GM19193 (cell line): ENCODE results near the gene PKM.

Experiments
- POLR2A ChIP-seq: IDR thresholded peaks from 4 replicates; pipeline ENCODE4 v1.6.1; 2011; ENCODE audit not compliant: insufficient read depth, insufficient read length; ENCODE audit errors: extremely low read depth

Gene PKM

DNA sequence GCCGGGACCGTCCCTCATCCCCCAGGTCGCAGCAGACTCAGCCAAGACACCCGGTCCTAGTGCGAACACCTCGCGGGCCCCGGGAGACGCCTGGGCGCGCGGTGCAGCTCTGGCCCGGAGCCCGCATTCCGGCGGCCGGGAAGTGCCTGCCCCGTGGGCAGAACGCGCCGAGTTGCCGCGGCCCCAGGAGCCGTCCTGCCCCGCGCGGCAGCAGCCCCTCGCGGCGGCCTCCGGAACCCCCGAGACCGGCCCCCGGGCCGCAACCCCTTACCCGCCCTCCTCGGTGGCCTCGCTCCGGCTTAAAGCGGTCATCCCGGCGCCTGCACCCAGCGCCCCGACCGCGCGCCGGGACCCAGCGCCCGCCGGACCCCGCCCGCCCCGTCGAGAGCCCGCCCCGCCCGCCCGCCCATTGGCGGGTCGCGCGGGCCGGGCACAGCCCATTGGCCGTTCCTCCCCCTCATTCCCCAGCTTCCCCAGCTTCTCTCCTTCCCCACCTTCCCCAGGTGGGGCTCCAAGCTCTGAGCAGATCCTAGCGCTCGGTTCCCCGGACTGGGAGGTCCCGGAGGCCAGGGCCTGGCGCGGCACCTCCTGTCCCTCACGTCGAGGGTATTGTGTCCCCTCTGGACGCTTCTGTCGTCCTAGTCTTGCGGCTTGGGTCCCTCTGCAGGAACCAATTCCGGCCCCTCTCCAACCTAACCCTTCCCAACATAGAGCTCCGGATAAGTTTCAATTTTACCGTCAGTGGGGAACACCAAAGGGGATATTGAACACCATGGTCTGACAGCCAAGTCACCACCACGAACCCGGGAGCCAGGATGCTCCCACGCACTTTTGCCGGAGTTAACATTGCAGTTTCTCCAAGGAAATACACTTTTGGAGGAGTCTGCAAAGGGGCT, 33.3 kb downstream of the PKM start, which contains the start of gene GRAMD2A:
Gene GRAMD2A, minus strand, starts transcription at position 328 of the 896 bp plus-strand sequence.
- no peak for TF ChIP-seq POLR2A

DNA sequence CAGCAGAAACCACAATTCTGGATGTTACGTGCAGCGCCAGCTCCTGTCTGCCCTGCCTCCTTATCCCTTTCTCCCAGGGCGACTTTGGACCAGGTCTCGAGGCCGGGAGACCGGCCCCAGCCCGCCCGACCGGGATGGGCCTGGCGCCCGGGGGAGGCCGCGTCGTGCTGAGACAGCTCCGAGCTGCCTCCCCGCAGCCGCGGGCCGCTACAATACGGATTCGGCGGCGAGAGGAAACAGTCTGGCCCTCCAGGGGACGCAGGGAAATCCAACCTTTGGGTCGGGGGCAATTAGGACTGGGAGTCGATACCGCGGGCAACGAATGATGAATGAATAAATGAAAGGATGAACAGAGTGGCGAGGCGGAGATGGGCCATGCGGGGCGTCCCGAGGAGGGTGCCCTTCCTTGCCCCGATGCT, 33.9 kb downstream of the PKM start:
- no peak for TF ChIP-seq POLR2A

DNA sequence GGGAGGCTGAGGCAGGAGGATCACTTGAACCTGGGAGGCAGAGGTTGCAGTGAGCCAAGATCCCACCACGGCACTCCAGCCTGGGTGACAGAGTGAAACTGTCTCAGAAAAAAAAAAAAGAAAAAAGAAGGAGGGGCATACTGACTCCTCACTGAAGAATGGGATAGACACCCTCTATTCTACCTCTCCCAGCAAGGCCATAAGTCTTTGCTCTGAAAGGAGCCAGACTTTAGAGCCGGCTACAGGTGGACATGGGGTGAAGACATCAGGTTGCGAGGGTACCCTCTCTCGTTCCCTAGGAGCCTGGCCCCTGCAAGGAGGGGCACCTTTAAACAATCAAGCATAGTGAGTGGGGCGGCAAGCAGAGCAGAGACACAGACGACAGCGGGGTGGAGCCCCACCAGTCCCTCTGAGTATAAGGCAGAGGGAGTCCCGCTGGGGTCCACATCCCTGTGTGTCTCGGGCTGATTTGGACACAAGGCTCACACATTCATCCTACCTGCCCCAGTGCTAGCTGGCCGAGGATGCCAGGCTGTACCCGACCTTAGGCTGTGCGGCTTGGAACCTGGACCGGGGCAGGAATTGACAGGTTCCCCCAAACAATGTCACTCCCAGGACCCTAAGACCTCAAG, 34.5 kb downstream of the PKM start:
- no peak for TF ChIP-seq POLR2A

DNA sequence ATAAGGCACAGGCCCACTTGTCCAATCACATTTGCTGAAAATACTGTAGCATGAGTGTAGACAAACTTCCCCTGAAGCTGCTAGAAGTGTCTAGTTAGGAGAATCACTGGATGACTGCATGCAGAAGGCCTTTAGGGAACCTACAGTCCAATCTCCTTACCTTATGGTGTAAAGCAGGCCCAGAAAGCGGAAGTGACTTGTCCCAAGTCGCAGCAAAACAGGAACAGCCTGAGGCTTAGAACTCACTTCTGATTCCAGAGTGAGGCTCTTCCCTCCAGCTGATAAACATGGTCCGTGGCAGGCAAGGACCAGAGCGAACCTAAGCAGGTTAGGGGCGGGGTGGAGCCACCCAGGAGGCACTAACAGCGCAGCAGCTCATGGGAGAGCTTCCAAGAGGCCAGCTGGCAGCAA, 35.9 kb downstream of the PKM start:
- TF ChIP-seq POLR2A = no peak

DNA sequence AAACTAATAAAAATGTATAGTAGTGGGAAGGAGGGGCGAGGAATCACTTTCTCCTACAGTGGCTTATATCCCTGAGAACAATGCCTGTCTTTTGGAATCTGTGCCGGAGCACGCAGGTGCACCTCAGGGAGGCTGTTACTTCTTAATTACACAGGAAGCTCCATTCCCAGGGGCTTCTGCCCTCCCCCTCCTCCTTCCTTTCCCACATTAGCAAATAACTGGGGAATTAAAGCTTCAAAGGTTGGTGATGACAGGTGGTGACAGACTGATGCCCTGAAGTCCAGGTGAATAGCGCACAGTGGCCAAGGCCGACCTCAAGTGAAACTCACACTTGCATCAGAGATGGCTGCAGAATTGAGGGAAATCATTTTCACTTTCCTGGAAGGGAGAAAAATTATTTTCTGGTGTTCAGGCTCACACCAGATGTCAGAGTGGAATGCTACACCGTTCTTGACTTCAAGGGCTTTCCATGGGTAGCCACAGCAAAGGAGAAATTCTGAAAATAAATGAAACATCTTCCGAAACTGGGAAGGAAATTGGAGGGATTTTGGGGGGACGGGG, 37.1 kb downstream of the PKM start:
- no peak for TF ChIP-seq POLR2A

DNA sequence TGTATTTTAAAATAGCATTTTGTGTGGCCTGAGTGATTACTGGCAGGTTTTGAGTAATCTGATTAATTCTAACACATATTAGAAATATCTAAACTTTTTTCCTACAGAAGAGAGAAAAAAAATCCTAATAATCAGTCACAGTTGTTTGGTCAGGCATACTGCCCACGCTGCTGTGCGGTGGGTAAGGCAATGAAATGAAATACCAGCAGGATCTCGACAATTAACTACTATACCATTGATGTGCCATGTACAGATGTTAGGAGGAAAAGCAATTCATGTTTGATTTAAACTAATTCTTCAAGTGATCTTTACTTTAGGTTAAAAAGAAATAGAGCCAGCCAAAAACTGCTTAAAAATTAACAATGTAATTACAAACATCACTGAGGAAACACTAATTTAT, 38.6 kb downstream of the PKM start:
- no peak for TF ChIP-seq POLR2A

DNA sequence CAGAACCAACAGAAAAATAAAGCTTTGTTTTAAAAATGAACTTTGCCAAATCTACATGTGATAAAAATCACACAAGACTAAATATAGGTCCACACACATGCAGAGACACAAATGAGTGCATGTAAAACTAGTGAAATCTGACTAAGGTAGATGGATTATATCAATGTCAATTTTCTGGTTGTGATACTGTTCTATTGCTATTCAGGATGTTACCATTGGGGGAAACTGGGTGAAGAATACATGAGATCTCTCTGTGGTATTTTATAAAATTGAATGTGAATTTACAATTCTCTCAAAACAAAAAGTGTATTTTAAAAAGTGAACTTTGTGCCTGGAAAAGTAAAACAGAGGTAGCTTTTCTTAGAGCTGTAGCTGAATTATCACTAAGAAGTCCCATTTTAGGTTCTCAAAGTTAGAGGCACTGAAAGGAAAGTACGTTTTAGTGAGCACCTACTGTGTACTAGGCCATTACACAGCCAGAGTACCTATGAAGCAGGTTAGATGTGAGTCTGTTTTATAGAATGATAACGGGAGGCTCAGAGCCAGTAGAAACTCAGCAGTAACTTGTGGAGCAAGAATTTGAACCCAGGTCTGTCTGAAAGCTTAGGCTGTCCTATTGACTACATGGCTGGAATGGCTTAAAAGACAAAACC, 41.6 kb downstream of the PKM start:
- TF ChIP-seq POLR2A = no peak

DNA sequence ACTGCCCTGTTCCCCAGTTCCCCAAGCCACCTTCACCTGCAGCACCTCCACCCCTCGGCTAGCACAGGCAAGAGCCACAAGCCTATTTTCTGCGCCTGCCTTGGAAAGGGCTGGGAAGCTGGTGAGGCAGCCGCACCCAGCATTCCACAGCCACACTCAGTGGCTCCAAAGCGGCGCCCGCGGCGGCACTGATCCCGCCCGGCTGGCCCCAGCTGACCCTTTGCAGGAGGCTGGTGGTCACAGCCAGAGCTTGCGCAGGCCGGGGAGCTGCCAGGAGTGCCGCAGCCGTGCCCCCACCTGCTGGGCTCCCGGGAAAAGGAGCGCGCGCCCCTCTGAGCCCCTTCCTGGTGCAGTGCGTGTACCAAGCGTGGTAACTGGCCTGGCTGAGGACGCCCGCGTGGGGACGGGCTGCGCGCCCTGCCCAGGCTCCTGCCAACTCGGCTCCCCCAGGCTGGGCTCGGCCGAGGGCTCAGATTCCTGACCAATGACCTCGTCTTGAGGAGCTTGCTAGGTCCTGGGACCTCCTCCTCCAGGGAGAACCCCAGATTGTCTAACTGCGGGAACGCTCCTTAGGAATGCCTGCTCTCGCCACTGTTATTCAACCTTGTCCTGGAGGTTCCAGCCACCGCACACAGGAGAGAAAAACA, 46.7 kb downstream of the PKM start:
- TF ChIP-seq POLR2A = no peak

DNA sequence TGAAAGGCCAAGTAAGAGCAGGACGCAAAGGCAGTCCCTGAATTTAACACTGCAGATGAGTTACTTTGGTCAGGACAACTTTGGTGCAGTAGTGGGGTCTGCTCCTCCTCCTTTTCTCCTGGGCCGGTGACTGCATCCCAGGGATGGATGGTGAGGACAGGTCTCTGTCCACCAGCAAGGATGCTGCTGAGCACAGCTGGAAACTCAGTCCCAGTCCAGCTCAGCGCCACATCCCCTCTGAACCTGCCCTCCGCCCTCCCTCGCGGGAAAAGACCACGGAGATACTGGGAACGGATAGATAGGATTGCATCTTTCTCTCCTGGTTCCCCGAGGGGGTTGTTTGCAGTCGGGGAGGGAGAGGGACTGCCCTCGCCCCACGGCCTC, 47.2 kb downstream of the PKM start:
- no peak for TF ChIP-seq POLR2A

DNA sequence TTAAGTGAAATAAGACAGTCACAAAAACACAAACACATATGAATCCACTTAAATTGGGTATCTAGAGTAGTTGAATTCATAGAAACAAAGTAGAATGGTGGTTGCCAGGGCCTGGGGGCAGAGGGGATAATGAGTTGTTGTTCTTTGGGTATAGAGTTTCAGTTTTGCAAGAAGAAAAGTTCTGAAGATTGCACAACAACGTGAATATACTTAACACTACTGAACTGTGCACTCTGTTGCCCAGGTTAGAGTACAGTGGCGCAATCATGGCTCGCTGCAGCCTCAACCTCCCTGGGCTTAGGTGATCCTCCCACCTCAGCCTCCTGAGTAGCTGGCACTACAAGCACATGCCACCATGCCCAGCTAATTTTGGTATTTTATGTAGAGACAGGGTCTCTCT, 48.3 kb downstream of the PKM start:
- TF ChIP-seq POLR2A = no peak

DNA sequence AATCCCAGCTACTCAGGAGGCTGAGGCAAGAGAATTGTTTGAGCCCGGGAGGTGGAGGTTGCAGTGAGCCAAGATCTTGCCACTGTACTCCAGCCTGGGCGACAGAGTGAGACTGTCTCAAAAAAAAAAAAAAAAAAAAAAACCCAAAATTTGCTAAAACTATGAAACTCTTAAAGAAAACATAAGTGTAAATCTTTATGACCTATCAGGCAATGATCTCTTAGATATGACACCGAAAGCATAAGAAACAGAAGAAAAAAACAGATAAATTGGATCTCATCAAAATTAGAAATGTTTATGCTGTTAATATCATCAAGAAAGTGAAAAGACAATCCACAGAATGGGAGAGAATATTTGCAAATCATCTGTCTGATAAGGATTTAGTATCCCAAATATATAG, 48.7 kb downstream of the PKM start:
- no peak for TF ChIP-seq POLR2A

DNA sequence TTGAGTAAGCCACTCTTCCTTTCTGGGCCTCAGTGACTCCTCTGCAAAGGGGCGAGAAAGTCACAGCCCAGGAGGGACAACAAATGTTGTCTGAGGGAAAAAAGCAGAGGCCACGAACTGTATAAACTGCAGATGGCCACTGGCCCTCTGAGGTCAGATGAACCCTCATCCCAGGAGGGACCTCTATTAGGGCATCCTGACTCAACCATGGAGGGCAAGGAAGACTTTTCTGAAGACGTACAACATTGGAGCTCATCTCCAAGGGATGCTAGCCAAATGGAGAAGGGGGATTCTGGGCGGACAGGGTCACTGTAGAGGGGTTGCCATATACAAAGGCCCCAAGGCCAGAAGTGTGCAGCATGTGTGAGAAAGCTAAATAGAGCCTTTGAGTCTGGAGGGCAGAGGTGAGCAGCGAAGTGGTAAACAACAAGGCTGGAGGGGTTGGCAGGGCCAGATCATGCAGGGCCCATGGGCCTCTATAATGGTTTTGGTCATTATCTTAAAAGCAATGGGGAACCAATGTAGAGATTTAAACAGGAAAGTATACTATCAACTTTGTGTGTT, 50.1 kb downstream of the PKM start:
- TF ChIP-seq POLR2A = no peak

DNA sequence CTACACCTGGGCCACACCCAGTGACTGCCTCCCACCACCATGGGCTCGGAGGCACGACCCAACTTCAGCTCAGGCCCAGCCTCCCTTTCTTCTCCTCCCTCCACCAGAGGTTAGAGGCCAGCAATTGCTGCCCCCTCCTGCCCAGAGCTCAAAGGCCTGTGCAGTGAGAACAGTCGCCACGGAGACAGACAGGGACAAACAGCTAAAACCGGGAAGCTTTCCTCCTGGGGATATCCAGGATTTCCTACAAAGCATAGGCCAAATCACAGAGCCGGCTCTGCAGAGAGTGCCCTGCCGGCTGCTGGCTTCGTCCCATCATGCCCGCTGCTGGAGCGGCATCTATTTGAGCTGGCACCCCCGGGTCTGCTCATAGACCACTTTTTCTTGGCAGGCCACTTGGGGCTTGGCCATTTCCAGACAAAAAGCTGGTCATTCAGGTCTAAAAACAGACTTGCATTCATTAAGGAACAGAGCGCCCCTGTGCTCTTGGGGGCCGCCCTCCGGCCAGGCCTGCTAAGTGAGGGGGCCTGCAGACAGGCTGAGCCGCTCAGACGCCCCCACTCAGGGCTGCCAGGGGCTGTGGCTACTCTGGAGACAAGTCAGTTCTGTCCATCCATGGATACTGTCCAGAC, 50.9 kb downstream of the PKM start:
- no peak for TF ChIP-seq POLR2A

DNA sequence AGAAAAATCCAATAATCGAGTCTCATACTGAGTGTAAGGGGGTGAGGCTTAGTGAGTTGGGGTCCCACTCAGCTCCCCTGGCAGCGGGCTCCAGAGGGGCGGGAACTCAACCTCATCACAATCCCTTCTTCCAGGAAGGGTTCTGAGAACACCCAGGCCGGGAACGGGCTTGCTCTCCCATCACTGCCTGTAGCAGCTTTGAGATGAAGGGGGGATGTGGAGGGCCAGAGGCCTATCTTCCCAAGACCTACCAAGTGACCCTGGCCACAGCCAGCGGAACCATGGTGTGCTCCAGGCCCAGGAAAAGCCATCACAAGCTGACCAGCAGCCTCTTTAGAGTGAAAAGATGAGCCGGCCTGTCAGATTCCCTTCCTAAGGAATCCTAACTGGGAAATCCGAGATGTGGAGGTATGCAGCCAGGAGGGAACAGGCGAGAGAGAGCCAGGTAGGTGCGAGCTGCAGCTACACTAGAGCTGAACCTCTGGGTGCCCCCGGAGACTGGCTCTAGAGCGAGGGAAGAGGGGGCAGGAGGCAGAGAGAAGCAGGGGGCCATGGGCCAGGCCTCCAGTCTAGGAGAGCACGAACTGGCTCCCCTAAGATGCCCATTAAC, 51.9 kb downstream of the PKM start:
- no peak for TF ChIP-seq POLR2A
